Panc1 (cell line): ENCODE measurements around the gene CCDC73. TPM values are rescaled to one million over a fixed set of nuclear protein-coding genes. Genes with fewer than 3 reads are reported as not detected.

Experiments
- ATAC-seq: fragments of 200-7000 bp; cut with Tn5 transposase; 2 replicates; pipeline ENCODE4 v1.9.1; 2020; ENCODE audit warnings: mild to moderate bottlenecking, moderate library complexity
- BruUV-seq: library from RNA; stranded (reverse); fragments of 400-500 nt; replicated peaks from 2 replicates; lab custom pipeline; 2021; lab: Mats Ljungman, UMichigan
- CTCF ChIA-PET: fragments of 300-600 bp; sonication (Branson Sonifier 250); formaldehyde crosslinking; loops from one replicate; lab custom pipeline; 2022; ENCODE audit warnings: antibody characterized with exemption; lab: Charles Lee
- POLR2A ChIA-PET: fragments of 300-600 bp; sonication (Branson Sonifier 250); formaldehyde crosslinking; loops from one replicate; lab custom pipeline; 2022; ENCODE audit warnings: antibody characterized with exemption; lab: Charles Lee
- DNase-seq: peaks from one replicate; pipeline ENCODE4 v3.0.0-alpha.2; 2010; ENCODE audit warnings: low read depth, low spot score
- H3K27ac ChIP-seq: 2 replicates; pipeline ENCODE4 v1.5.1; 2011; ENCODE audit warnings: mild to moderate bottlenecking, low read length, inconsistent platforms
- H3K27me3 ChIP-seq: fragments of 200-500 bp; sonication (Bioruptor generic); 2 replicates; pipeline ENCODE4 v1.6.0; 2014; ENCODE audit warnings: low read length, inconsistent platforms; ENCODE audit not compliant: control insufficient read depth, insufficient read depth
- H3K36me3 ChIP-seq: fragments of 200-500 bp; sonication (Bioruptor generic); 2 replicates; pipeline ENCODE4 v1.5.1; 2014; ENCODE audit warnings: inconsistent platforms, mild to moderate bottlenecking, low read length, moderate library complexity; ENCODE audit not compliant: control insufficient read depth, insufficient read depth
- H3K4me1 ChIP-seq: 2 replicates; pipeline ENCODE4 v1.5.1; 2011; ENCODE audit warnings: inconsistent platforms, mild to moderate bottlenecking, low read length, moderate library complexity; ENCODE audit not compliant: control insufficient read depth, insufficient read depth
- H3K4me3 ChIP-seq, 2 experiments: 2 replicates each; pipeline ENCODE4 v1.5.1; 2011 to 2012; ENCODE audit warnings: low read depth in 2 of 2, low read length in 2 of 2, mild to moderate bottlenecking in 2 of 2, inconsistent platforms in 1 of 2, moderate library complexity in 1 of 2
- H3K9me3 ChIP-seq: fragments of 200-500 bp; sonication (Bioruptor generic); 2 replicates; pipeline ENCODE4 v1.5.1; 2014; ENCODE audit warnings: low read depth, mild to moderate bottlenecking, inconsistent platforms, low read length, moderate library complexity; ENCODE audit not compliant: control insufficient read depth, insufficient read depth
- POLR2AphosphoS5 ChIP-seq: IDR thresholded peaks from 2 replicates; pipeline ENCODE4 v1.6.1; 2012; ENCODE audit warnings: mild to moderate bottlenecking, low read depth, low read length, moderate library complexity
- SIN3A ChIP-seq: IDR thresholded peaks from 2 replicates; pipeline ENCODE4 v1.6.1; 2012; ENCODE audit warnings: low read depth, mild to moderate bottlenecking, low read length, moderate library complexity, borderline replicate concordance; ENCODE audit not compliant: insufficient read depth
- TCF7L2 ChIP-seq: IDR thresholded peaks from 2 replicates; pipeline ENCODE4 v1.6.1; 2011; ENCODE audit warnings: mild to moderate bottlenecking, low read depth, low read length, inconsistent platforms
- in situ Hi-C: cut with HindIII; loops from 2 replicates; pipeline ENCODE4 v1.10.0; 2016; ENCODE audit warnings: low sequenced_read_pairs, low pct_unique_long_range_greater_than_20kb
- intact Hi-C: fragments of 100-400 bp; cut with micrococcal nuclease; formaldehyde crosslinking; loops from one replicate; pipeline ENCODE4 v1.10.0; 2022; ENCODE audit not compliant: unreplicated experiment
- total RNA-seq: library from RNA; stranded (reverse); gene quantifications from one replicate; pipeline ENCODE4 v1.2.1, GENCODE V29; 2021; ENCODE audit not compliant: unreplicated experiment
- TF ChIP-seq, protein P1 (sequence below): fragments of 450-650 bp; IDR thresholded peaks from 2 replicates; pipeline ENCODE4 v1.5.1; 2017; ENCODE audit warnings: mild to moderate bottlenecking
- TF ChIP-seq, protein P2 (sequence below), 2 experiments: IDR thresholded peaks; 2 replicates each; pipeline ENCODE4 v1.6.1; 2011 to 2012; ENCODE audit warnings: low read depth in 2 of 2, control low read depth in 1 of 2, low read length in 1 of 2, mild to moderate bottlenecking in 1 of 2, moderate library complexity in 1 of 2; ENCODE audit not compliant: insufficient read depth in 1 of 2

The CCDC73 gene
- total RNA-seq, 1 experiment from 2014 or later: not detected

GRCh38 chr11:32562839-32563599, 231.4 kb downstream of the CCDC73 start:
- ChIA-PET POLR2A (no interaction called here), CTCF (no interaction called here)
- DNase-seq (no peak), ATAC-seq (no peak)
- no peaks in the 10 kb centered on the region for H3K9me3 ChIP-seq
- no peak overlapping the region for H3K4me3 ChIP-seq
- TF ChIP-seq TCF7L2 (no peak), POLR2AphosphoS5 (no peak)
- TF ChIP-seq, protein P1, sequence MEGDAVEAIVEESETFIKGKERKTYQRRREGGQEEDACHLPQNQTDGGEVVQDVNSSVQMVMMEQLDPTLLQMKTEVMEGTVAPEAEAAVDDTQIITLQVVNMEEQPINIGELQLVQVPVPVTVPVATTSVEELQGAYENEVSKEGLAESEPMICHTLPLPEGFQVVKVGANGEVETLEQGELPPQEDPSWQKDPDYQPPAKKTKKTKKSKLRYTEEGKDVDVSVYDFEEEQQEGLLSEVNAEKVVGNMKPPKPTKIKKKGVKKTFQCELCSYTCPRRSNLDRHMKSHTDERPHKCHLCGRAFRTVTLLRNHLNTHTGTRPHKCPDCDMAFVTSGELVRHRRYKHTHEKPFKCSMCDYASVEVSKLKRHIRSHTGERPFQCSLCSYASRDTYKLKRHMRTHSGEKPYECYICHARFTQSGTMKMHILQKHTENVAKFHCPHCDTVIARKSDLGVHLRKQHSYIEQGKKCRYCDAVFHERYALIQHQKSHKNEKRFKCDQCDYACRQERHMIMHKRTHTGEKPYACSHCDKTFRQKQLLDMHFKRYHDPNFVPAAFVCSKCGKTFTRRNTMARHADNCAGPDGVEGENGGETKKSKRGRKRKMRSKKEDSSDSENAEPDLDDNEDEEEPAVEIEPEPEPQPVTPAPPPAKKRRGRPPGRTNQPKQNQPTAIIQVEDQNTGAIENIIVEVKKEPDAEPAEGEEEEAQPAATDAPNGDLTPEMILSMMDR: no peak
- intact Hi-C loops: no loop called here
- no peaks in the 10 kb centered on the region for H3K27me3 ChIP-seq
- in situ Hi-C loops: no loop called here
- no TSS peak for BruUV-seq
- no peaks in the 10 kb centered on the region for H3K4me1 ChIP-seq
- no peak overlapping the region for H3K27ac ChIP-seq
- H3K36me3 ChIP-seq: no peaks in the 10 kb centered on the region

- Histone ChIP-seq H3K4me3 (no peak overlapping the region), H3K4me1 (no peaks in the 10 kb centered on the region), H3K27ac (no peak overlapping the region), H3K27me3 (no peaks in the 10 kb centered on the region), H3K9me3 (no peaks in the 10 kb centered on the region), H3K36me3 (no peaks in the 10 kb centered on the region)
- TF ChIP-seq, protein P1: peak; percentile 39
- no peak for TF ChIP-seq TCF7L2
- BruUV-seq: no TSS peak
- intact Hi-C loops: no loop called here
- DNase-seq: no peak
- ATAC-seq: no peak
- in situ Hi-C loops: no loop called here
- POLR2A ChIA-PET: no interaction called here
- CTCF ChIA-PET: no interaction called here
Observed at GRCh38 chr11:32561835-32562234, 232.6 kb downstream of the CCDC73 start.

DNA sequence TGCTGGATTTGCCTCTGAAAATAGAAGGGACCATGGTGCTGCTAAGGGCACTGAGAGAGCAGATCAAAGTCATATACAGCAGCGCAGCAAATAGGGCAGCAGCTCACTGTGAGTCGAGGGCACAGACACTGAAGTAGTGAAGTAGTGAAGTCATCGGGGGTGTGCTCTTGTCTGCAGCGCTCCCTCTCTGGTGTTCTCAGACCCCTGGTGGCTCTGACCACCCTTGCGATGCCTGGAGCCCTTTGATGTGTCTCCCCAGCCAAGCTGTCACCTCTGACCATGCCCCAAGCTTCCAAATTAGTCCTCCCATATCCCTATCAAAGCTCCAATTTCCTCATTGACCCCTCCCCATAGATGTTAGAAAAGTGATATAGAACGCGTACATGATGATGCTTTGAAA, 238.6 kb downstream of the CCDC73 start:
- H3K27ac ChIP-seq: no peak overlapping the region
- no peaks in the 10 kb centered on the region for H3K27me3 ChIP-seq
- H3K4me3 ChIP-seq: no peak overlapping the region
- CTCF ChIA-PET: no interaction called here
- BruUV-seq: no TSS peak
- H3K9me3 ChIP-seq: no peaks in the 10 kb centered on the region
- no peaks in the 10 kb centered on the region for H3K4me1 ChIP-seq
- POLR2A ChIA-PET: interaction anchor here (0.6 kb wide), 1 partner anchor 17 kb away, joined by 3 read pairs; no protein-coding TSS in a partner anchor
- in situ Hi-C loops: no loop called here
- intact Hi-C loops: no loop called here
- TF ChIP-seq SIN3A (no peak), POLR2AphosphoS5 (no peak), TCF7L2 (no peak)
- TF ChIP-seq, protein P2, sequence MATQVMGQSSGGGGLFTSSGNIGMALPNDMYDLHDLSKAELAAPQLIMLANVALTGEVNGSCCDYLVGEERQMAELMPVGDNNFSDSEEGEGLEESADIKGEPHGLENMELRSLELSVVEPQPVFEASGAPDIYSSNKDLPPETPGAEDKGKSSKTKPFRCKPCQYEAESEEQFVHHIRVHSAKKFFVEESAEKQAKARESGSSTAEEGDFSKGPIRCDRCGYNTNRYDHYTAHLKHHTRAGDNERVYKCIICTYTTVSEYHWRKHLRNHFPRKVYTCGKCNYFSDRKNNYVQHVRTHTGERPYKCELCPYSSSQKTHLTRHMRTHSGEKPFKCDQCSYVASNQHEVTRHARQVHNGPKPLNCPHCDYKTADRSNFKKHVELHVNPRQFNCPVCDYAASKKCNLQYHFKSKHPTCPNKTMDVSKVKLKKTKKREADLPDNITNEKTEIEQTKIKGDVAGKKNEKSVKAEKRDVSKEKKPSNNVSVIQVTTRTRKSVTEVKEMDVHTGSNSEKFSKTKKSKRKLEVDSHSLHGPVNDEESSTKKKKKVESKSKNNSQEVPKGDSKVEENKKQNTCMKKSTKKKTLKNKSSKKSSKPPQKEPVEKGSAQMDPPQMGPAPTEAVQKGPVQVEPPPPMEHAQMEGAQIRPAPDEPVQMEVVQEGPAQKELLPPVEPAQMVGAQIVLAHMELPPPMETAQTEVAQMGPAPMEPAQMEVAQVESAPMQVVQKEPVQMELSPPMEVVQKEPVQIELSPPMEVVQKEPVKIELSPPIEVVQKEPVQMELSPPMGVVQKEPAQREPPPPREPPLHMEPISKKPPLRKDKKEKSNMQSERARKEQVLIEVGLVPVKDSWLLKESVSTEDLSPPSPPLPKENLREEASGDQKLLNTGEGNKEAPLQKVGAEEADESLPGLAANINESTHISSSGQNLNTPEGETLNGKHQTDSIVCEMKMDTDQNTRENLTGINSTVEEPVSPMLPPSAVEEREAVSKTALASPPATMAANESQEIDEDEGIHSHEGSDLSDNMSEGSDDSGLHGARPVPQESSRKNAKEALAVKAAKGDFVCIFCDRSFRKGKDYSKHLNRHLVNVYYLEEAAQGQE (IDR thresholded peaks at IDR 0.05; ENCODE audit: insufficient read depth in 1 of 2, low read depth in 2 of 2, low read length in 1 of 2): no peak
- TF ChIP-seq, protein P1: no peak
- ATAC-seq (no peak), DNase-seq (no peak)
- H3K36me3 ChIP-seq: no peaks in the 10 kb centered on the region
